ENCODE data around the gene ULK4.
"Not testable (repeated sequence)": the region's sequence is repeated elsewhere in the genome, so short reads cannot be mapped to it uniquely, and the experiment has no call there.

The ULK4 gene

GRCh38 chr3:41794748-41795589, 166.9 kb downstream of the ULK4 start:
- no peak for TF ChIP-seq CTCF (IDR thresholded peaks at IDR 0.05; ENCODE audit: extremely low read depth, missing control alignments)
- no peak for DNase-seq (ENCODE audit: low spot score)

- TF ChIP-seq CTCF (IDR thresholded peaks at IDR 0.05; ENCODE audit: extremely low read depth, missing control alignments) = no peak
Observed at GRCh38 chr3:41792806-41793205, 169.1 kb downstream of the ULK4 start.

GRCh38 chr3:41769106-41769505, 192.8 kb downstream of the ULK4 start:
- TF ChIP-seq CTCF (IDR thresholded peaks at IDR 0.05; ENCODE audit: extremely low read depth, missing control alignments) = no peak
- DNase-seq (ENCODE audit: low spot score) = no peak

More at GRCh38 chr3:41792806-41793205, 169.1 kb downstream of the ULK4 start:
- no peak for DNase-seq (ENCODE audit: low spot score)

- DNase-seq (ENCODE audit: low spot score) = no peak
- no peak for TF ChIP-seq CTCF (IDR thresholded peaks at IDR 0.05; ENCODE audit: extremely low read depth, missing control alignments)
Observed at GRCh38 chr3:41768363-41768762, 193.5 kb downstream of the ULK4 start.

- DNase-seq (ENCODE audit: low spot score) = not testable (repeated sequence)
Observed at GRCh38 chr3:41762867-41763266, 199.0 kb downstream of the ULK4 start.

- no peak for TF ChIP-seq CTCF (IDR thresholded peaks at IDR 0.05; ENCODE audit: extremely low read depth, missing control alignments)
- no peak for DNase-seq (ENCODE audit: low spot score)
Observed at GRCh38 chr3:41753651-41754050, 208.3 kb downstream of the ULK4 start.

GRCh38 chr3:41751597-41751996, 210.3 kb downstream of the ULK4 start:
- no peak for TF ChIP-seq CTCF (IDR thresholded peaks at IDR 0.05; ENCODE audit: extremely low read depth, missing control alignments)
- no peak for DNase-seq (ENCODE audit: low spot score)

- TF ChIP-seq CTCF (IDR thresholded peaks at IDR 0.05; ENCODE audit: extremely low read depth, missing control alignments) = no peak
- DNase-seq (ENCODE audit: low spot score) = no peak
Observed at GRCh38 chr3:41749988-41750387, 211.9 kb downstream of the ULK4 start.

Data from GM20000 (cell line).